LNCAP (cell line): ENCODE results near the gene SRGAP3.

Source experiments
- CTCF ChIP-seq: fragments of 450-650 bp; IDR thresholded peaks from 2 replicates; pipeline ENCODE4 v1.5.1; 2017; ENCODE audit warnings: mild to moderate bottlenecking

The SRGAP3 gene

DNA sequence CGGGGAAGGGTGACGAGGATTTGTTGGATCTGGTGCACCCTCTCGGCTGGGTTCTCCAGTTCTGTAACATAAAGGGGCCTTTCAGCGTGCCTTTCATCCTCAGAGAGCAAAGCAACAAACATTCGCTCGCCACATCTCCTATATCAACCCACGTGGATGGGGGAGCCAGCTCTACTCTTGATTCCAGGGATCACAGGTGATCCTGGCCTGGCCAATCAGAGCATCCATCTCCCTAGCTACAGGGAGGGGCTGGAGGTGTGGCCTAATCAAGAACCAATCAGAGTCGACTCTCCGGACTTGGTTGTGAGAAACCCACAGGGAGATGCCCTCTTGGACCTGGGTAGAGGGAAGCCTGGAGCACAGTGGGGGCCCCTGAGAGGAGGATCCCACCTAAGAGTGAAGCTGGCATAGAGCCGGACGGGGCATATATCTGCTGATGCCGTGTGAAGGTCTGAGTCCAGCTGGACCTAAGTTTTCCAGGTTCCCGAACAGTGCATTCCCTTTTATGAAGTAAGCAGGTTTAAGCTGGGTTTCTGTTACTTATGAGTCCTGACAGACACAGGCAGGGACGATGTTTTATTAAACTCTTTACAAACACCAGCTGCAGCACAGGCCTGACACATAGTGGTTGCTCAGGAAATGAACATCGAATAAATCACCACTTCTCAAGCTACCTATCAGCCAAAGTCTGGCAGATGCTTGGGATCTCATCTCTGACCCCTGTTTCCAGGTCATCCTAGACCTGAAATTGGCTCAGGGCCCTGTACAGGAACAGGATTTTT, 235.5 kb downstream of the SRGAP3 start:
- TF ChIP-seq CTCF = no peak

GRCh38 chr3:9012521-9012920, 236.9 kb downstream of the SRGAP3 start:
- no peak for TF ChIP-seq CTCF

GRCh38 chr3:9009976-9010545, 239.4 kb downstream of the SRGAP3 start:
- TF ChIP-seq CTCF = no peak

DNA sequence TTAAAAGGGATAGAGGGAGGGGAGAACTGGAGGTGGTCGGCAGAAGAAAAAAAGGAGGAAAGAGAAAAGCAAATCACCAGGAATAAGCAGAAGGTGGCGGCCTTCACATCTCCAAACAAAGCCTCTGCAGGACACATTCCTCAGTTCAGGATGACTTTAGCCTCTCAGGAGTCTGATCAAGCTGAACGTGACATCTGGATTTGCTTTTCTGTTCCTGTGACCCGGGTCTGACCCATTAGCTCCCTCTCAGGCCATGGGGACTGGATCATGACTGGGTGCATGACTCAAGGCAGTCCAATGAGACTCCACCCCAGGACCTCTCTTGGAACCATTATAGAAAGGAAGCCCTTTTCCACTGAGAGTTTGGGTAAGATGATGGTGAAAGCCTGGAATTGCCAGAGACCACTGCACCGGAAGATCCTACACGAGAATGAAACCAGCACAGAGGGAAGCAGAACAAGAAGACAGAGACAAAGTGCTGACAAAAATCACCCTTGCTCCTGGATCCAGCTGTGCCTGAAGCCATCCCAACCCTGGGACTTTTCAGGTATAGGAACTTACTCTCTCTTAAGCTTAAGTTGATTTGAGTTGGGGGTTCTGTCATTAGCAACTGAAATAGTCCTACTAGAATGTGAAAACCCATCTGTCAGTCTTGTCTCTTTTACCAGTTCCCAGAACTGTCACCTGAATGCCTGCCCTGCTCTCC, 240.7 kb downstream of the SRGAP3 start:
- no peak for TF ChIP-seq CTCF

DNA sequence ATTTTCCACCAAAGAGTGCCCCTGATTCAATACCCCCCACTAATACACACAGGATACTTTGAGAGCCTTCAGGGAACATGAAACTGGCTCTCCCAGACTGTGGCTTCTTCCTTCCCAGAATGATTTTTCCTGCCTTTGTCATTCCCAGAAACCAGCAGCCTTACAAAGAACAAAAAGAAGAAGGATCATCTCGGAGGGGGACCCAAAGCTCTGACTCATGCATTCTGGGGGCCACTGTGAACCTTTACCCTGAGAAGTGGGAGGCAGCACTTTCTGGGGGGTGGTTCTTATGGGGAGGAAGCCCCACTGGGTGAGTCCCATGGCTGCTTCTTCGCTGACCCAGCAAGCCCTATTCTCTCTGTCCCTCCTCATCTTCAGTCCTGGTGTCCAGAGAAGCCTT, 241.5 kb downstream of the SRGAP3 start:
- TF ChIP-seq CTCF = no peak

GRCh38 chr3:9007213-9007612, 242.2 kb downstream of the SRGAP3 start:
- no peak for TF ChIP-seq CTCF

DNA sequence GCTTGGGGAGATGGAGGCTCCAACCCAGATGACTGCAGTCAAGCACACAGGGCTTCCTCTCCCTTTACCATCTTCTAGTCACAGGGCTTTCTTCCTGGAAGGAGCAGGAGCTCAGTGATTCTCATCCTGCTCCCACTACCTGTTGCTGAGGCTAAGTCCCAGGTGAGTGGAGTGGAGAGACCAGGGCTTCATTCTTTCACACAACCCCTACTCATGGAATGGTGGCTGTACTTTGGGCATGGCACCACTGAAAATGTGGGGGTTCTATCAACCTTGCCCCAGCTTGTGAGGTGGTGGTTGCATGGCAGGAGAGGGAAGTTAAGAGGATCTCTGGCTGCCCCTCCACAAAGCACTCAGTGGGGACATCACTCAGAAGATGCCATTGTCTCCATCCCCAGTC, 249.4 kb downstream of the SRGAP3 start:
- no peak for TF ChIP-seq CTCF
